H9 (cell line): ENCODE results near the gene PLCB1. TPM values are rescaled to one million over a fixed set of nuclear protein-coding genes. Genes with fewer than 3 reads are reported as not detected.

Experiments used
- DNase-seq: peaks from one replicate; pipeline ENCODE4 v3.0.0-alpha.2; 2017
- H2AFZ ChIP-seq: one replicate; pipeline ENCODE4 v1.6.1; 2013; ENCODE audit warnings: mild to moderate bottlenecking, low read length, control low read depth, moderate library complexity
- H2AK5ac ChIP-seq: 2 replicates; pipeline ENCODE4 v1.6.1; 2013; ENCODE audit warnings: low read length, control low read depth, mixed read lengths; ENCODE audit not compliant: insufficient read length
- H2BK120ac ChIP-seq: one replicate; pipeline ENCODE4 v1.6.1; 2013; ENCODE audit warnings: low read depth, mild to moderate bottlenecking, low read length, control low read depth, inconsistent platforms; ENCODE audit not compliant: poor library complexity, severe bottlenecking
- H2BK12ac ChIP-seq: 2 replicates; pipeline ENCODE4 v1.6.1; 2013; ENCODE audit warnings: low read length, control low read depth, mixed read lengths, low read depth; ENCODE audit not compliant: insufficient read length
- H2BK15ac ChIP-seq: 2 replicates; pipeline ENCODE4 v1.6.1; 2013; ENCODE audit warnings: low read depth, low read length, control low read depth
- H2BK20ac ChIP-seq: one replicate; pipeline ENCODE4 v1.6.1; 2013; ENCODE audit warnings: low read depth, mild to moderate bottlenecking, low read length, control low read depth, inconsistent platforms; ENCODE audit not compliant: poor library complexity, severe bottlenecking
- H2BK5ac ChIP-seq: 2 replicates; pipeline ENCODE4 v1.6.1; 2013; ENCODE audit warnings: low read length, control low read depth, mixed read lengths; ENCODE audit not compliant: insufficient read length
- H3K14ac ChIP-seq: 2 replicates; pipeline ENCODE4 v1.6.1; 2013; ENCODE audit warnings: low read length, control low read depth; ENCODE audit not compliant: insufficient read depth
- H3K18ac ChIP-seq: 2 replicates; pipeline ENCODE4 v1.6.1; 2013; ENCODE audit warnings: low read depth, mild to moderate bottlenecking, mixed read lengths, low read length, control low read depth; ENCODE audit not compliant: insufficient read length
- H3K23ac ChIP-seq: 2 replicates; pipeline ENCODE4 v1.6.1; 2013; ENCODE audit warnings: low read length, control low read depth, mixed read lengths, low read depth; ENCODE audit not compliant: insufficient read length
- H3K23me2 ChIP-seq: 2 replicates; pipeline ENCODE4 v1.6.1; 2013; ENCODE audit warnings: low read depth, mild to moderate bottlenecking, mixed read lengths, low read length, control low read depth; ENCODE audit not compliant: insufficient read length, poor library complexity, severe bottlenecking
- H3K27ac ChIP-seq: 2 replicates; pipeline ENCODE4 v1.5.1; 2013; ENCODE audit warnings: low read length, control low read depth, mixed read lengths, low read depth; ENCODE audit not compliant: insufficient read length
- H3K27me3 ChIP-seq: 2 replicates; pipeline ENCODE4 v1.6.1; 2013; ENCODE audit warnings: low read length, control low read depth, inconsistent platforms; ENCODE audit not compliant: insufficient read depth
- H3K4ac ChIP-seq: 2 replicates; pipeline ENCODE4 v1.6.1; 2013; ENCODE audit warnings: low read depth, mild to moderate bottlenecking, control low read depth, inconsistent platforms, low read length, moderate library complexity
- H3K4me1 ChIP-seq: 2 replicates; pipeline ENCODE4 v1.6.1; 2013; ENCODE audit warnings: low read length, control low read depth, inconsistent platforms; ENCODE audit not compliant: insufficient read depth
- H3K4me2 ChIP-seq: 2 replicates; pipeline ENCODE4 v1.6.1; 2013; ENCODE audit warnings: low read length, control low read depth, mixed read lengths; ENCODE audit not compliant: insufficient read length, insufficient read depth
- H3K56ac ChIP-seq: 2 replicates; pipeline ENCODE4 v1.6.1; 2013; ENCODE audit warnings: low read depth, mild to moderate bottlenecking, mixed read lengths, low read length, control low read depth; ENCODE audit not compliant: insufficient read length
- H3K79me1 ChIP-seq: 2 replicates; pipeline ENCODE4 v1.6.1; 2013; ENCODE audit warnings: low read depth, mild to moderate bottlenecking, moderate library complexity, low read length, control low read depth, inconsistent platforms; ENCODE audit not compliant: insufficient read depth, poor library complexity, severe bottlenecking
- H3K79me2 ChIP-seq: 2 replicates; pipeline ENCODE4 v1.6.1; 2013; ENCODE audit warnings: low read length, control low read depth, inconsistent platforms; ENCODE audit not compliant: insufficient read depth
- H3K9ac ChIP-seq: 2 replicates; pipeline ENCODE4 v1.6.1; 2013; ENCODE audit warnings: low read length, control low read depth, mixed read lengths; ENCODE audit not compliant: insufficient read length; ENCODE audit errors: extremely low read depth
- H3K9me3 ChIP-seq: one replicate; pipeline ENCODE4 v1.6.1; 2013; ENCODE audit warnings: low read depth, low read length, inconsistent platforms; ENCODE audit not compliant: control insufficient read depth
- H3T11ph ChIP-seq: one replicate; pipeline ENCODE4 v1.6.1; 2013; ENCODE audit warnings: mild to moderate bottlenecking, low read length, control low read depth, inconsistent platforms
- H4K20me1 ChIP-seq: one replicate; pipeline ENCODE4 v1.6.1; 2013; ENCODE audit not compliant: control insufficient read depth, insufficient read length, insufficient read depth
- H4K5ac ChIP-seq: 2 replicates; pipeline ENCODE4 v1.6.1; 2013; ENCODE audit warnings: low read depth, mild to moderate bottlenecking, mixed read lengths, low read length, control low read depth; ENCODE audit not compliant: insufficient read length
- H4K8ac ChIP-seq: replicated peaks from 2 replicates; pipeline ENCODE4 v1.6.1; 2013; ENCODE audit warnings: low read length, control low read depth, mixed read lengths, low read depth; ENCODE audit not compliant: insufficient read length
- H4K91ac ChIP-seq: 2 replicates; pipeline ENCODE4 v1.6.1; 2013; ENCODE audit warnings: low read depth, mild to moderate bottlenecking, moderate library complexity, mixed read lengths, low read length, control low read depth; ENCODE audit not compliant: insufficient read length
- H3K27ac Mint-ChIP-seq, 3 experiments: 2 replicates in 2 of 3; 3 replicates in 1 of 3; pipeline ENCODE4 v1.8.0; 2020 to 2021; ENCODE audit warnings: mixed read lengths in 3 of 3, mild to moderate bottlenecking in 1 of 3, moderate library complexity in 1 of 3
- H3K27me3 Mint-ChIP-seq: 2 replicates; pipeline ENCODE4 v1.8.0; 2021; ENCODE audit warnings: low read depth, mild to moderate bottlenecking, moderate library complexity, mixed read lengths
- H3K36me3 Mint-ChIP-seq, 3 experiments: 2 replicates in 2 of 3; 3 replicates in 1 of 3; pipeline ENCODE4 v1.8.0; 2020 to 2021; ENCODE audit warnings: low read depth in 3 of 3, mixed read lengths in 3 of 3; ENCODE audit not compliant: insufficient read depth in 1 of 3
- H3K4me1 Mint-ChIP-seq, 2 experiments: 2 replicates each; pipeline ENCODE4 v1.8.0; 2020; ENCODE audit warnings: mixed read lengths in 2 of 2
- H3K4me3 Mint-ChIP-seq, 2 experiments: 2 replicates in 1 of 2; 3 replicates in 1 of 2; pipeline ENCODE4 v1.8.0; 2020 to 2021; ENCODE audit warnings: mild to moderate bottlenecking in 2 of 2, mixed read lengths in 2 of 2, moderate library complexity in 1 of 2
- H3K9me3 Mint-ChIP-seq, 2 experiments: 2 replicates in 1 of 2; 3 replicates in 1 of 2; pipeline ENCODE4 v1.8.0; 2020; ENCODE audit warnings: mild to moderate bottlenecking in 2 of 2, mixed read lengths in 2 of 2, moderate library complexity in 1 of 2
- WGBS: extraction: QIAGEN DNeasy Blood & Tissue Kit; methylation state at CpG from one replicate; pipeline ENCODE4 v1.1.7; 2013; ENCODE audit warnings: missing lambda C conversion rate, low lambda C conversion rate, mixed read lengths; ENCODE audit not compliant: insufficient read length; ENCODE audit errors: extremely low coverage; 5-methylcytosine and 5-hydroxymethylcytosine counted together
- total RNA-seq: library from RNA; stranded (reverse); gene quantifications from 2 replicates; pipeline ENCODE4 v1.2.1, GENCODE V29; 2021
- TF ChIP-seq, protein P1 (sequence below): fragments of 200-600 bp; sonication (generic); conservative IDR thresholded peaks from 3 replicates; pipeline ENCODE4 v1.8.0; 2021; ENCODE audit warnings: antibody characterized with exemption, mild to moderate bottlenecking

PLCB1 gene
- total RNA-seq, 1 experiment from 2014 or later: 11.5 TPM

DNA sequence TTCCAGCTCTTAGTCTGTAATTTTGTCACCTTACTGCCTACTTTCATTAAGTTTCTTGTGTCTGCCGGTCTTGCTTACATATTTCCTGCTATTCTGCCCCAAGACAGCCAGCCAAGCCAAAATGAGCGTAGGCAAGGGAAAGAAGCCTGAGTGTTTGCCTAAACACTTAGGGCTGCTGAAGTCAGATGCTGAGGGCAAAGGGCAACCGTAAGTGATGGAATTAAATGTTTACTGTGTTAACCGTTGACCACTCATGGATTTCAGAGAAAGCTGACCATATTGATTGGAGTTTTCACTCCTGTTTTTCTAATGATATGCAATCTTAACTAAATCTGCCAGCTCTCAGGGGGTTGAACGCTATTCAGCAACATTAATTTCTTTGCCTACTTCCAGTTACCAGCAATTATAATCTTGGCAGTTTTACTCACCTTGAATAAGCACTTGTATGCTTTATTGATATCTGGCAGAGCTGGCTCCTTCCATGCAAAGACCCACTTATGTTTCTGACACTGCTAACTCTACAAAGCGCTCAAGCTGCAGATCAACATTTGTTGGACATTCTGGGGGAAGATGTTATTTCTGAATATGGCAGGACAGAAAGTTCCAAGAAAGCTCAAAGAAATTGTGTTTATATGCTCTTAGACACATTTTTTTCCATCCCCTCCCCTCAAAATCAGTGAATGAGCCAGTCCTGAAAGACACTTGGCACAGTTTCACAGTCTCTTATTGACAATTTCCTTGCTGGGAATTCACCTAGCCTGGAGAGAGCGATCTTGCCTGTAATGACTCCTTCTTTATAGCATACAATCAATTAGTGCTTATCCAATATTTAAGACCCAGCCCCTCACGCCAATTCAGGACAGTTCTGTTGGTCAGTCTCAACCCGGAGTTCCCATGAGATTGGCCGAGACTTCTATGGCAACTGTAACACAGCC, 183.8 kb downstream of the PLCB1 start:
- no peak overlapping the region for H3K56ac ChIP-seq
- H2BK120ac ChIP-seq: no peak overlapping the region
- no peak overlapping the region for H3K9ac ChIP-seq
- H2BK20ac ChIP-seq: no peak overlapping the region
- no peak overlapping the region for H3K23ac ChIP-seq
- Mint-ChIP-seq H3K27me3 (no peaks in the 10 kb centered on the region), H3K9me3 (no peaks in the 10 kb centered on the region), H3K27ac (no peak overlapping the region; a peak in 1 of 7 replicates), H3K36me3 (no peaks in the 10 kb centered on the region; a peak in 1 of 7 replicates), H3K4me1 (peaks cover 4% of the 10 kb centered on the region in 2 experiments), H3K4me3 (no peak overlapping the region)
- DNase-seq: no peak
- no CpG with 5 or more reads among the region's 10 CpGs for WGBS
- no peaks in the 10 kb centered on the region for H3K79me2 ChIP-seq
- H3K9me3 ChIP-seq: no peaks in the 10 kb centered on the region
- no peak overlapping the region for H3K27ac ChIP-seq
- no peak overlapping the region for H4K91ac ChIP-seq
- no peaks in the 10 kb centered on the region for H4K20me1 ChIP-seq
- H3K23me2 ChIP-seq: no peaks in the 10 kb centered on the region
- H3K79me1 ChIP-seq: no peaks in the 10 kb centered on the region
- no peak overlapping the region for H3K4me2 ChIP-seq
- H4K5ac ChIP-seq: no peak overlapping the region
- no peak overlapping the region for H2AFZ ChIP-seq
- no peak overlapping the region for H2BK5ac ChIP-seq
- no peak overlapping the region for H2AK5ac ChIP-seq
- no peak overlapping the region for H2BK12ac ChIP-seq
- no peak overlapping the region for H3K4ac ChIP-seq
- no peaks in the 10 kb centered on the region; the same call in 1 of the 2 replicates for H3K4me1 ChIP-seq
- TF ChIP-seq, protein P1, sequence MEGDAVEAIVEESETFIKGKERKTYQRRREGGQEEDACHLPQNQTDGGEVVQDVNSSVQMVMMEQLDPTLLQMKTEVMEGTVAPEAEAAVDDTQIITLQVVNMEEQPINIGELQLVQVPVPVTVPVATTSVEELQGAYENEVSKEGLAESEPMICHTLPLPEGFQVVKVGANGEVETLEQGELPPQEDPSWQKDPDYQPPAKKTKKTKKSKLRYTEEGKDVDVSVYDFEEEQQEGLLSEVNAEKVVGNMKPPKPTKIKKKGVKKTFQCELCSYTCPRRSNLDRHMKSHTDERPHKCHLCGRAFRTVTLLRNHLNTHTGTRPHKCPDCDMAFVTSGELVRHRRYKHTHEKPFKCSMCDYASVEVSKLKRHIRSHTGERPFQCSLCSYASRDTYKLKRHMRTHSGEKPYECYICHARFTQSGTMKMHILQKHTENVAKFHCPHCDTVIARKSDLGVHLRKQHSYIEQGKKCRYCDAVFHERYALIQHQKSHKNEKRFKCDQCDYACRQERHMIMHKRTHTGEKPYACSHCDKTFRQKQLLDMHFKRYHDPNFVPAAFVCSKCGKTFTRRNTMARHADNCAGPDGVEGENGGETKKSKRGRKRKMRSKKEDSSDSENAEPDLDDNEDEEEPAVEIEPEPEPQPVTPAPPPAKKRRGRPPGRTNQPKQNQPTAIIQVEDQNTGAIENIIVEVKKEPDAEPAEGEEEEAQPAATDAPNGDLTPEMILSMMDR: no peak
- H3T11ph ChIP-seq: no peak overlapping the region
- H4K8ac ChIP-seq: no peak overlapping the region
- H3K14ac ChIP-seq: no peak overlapping the region
- H3K18ac ChIP-seq: no peak overlapping the region
- no peaks in the 10 kb centered on the region for H3K27me3 ChIP-seq
- no peak overlapping the region for H2BK15ac ChIP-seq
